DMS53 treated with DMSO at 0.1 percent for 48 hours (cell line): ENCODE data around the gene PHF13.

ENCODE experiments used
- DNase-seq: peaks from one replicate; lab custom pipeline; 2025; ENCODE audit not compliant: unreplicated experiment; lab: John Stamatoyannopoulos, UW

Gene PHF13

DNA sequence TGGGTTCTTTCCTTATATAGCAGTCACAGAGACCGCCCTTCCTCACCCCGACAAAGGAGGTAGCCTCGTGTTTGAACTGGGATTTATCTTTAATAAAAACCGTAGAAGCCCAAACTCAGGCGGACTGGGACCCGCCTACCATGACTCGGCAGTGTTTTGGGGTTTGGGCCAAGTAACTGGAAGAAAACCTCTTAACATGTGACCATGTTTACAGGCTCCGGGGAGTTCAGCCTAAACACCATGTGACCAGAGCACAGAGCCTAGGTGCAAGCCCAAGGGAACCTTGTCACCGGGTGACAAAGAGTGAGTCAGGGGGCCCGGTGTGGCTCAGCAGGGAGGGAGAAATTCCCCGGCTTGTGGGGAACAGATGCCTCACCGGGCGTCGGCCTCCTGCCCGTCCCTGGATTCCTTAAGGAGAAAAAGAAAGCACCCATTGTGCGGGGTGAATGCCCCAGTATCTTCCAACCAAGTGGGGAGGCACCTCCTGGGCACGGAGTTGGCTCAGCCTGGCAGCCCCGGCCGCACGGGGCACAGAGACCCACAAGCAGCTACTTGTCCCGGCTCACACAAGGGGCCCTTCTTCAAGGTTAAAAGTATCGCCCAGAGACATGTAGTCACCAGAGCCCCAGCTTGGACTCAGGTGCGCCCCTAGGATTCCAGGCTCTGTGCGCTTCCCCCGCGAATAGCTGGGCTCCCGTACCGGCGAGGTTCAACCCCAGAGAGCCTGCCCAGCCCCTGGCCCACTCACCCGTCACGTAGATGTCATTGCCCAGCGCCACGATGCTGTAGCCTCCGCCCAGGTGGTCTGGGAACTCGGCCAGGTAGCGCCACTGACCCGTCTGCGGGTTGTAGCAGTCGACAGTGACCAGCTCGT lies 12.2 kb upstream of the PHF13 start:
- peak; percentile 31 for DNase-seq

DNA sequence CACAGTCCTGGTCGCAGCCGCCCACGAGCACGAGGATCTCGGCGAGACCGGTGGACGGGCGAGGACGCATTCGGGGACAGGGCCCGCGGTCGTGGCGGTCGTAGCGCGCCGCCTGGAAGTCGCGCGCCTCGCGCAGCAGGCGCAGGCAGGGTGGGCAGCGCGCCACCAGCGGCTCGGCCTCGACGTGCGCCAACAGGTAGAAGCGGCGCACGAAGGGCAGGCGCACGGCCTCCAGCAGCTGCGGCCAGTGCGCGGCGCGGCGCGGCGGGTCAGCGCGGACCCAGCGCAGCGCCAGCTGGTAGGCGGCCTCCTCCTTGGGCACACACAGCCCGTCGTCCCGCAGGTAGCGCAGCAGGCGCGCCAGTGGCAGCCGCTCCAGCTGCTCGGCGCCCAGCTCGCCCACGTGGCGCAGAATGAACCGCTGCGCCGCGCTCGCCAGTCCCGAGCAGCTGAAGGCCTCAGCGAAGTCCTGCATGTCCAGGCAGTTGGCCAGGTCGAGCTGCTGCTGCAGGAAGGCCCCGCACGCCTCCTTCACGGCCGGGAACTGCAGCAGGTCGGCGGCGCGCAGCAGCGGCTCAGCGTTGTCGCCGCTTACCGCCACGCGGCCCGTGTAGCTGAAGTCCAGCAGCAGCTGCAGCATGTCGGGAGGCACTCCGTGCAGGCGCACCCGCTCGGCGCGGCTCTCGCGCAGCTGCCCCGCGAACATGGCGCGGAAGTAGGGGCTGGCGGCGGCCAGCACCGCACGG lies 11.4 kb upstream of the PHF13 start:
- peak; percentile 62 for DNase-seq

DNA sequence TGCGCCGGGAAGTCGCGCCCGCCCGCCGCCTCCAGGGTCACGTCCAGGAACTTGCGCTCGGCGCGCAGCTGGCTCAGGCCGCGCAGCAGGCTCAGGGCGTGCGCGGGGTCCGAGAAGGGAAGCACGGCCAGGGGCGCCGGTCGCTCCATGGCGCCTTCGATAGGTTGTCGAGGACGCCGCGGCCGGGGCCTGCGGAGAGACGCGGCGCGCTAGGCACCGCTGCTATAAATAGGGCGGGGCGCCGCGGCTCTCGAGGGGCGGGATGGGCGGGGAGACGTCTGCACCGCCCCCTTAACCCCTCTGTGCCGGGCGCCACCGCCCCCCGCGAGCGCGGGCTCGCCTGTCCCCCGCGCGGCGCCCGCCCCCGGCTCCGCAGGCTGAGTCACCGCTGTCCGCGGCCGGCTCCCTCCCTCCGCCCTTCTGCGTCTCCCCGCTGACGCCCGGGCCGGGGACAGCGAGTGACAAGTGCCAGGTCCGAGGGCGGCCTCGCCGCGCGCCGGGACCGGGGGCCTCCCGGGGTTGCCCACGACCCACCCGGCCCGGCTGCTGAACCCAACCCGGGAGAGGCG lies 10.8 kb upstream of the PHF13 start, which contains the start of gene KLHL21:
Gene KLHL21 (minus strand): TSS at position 201 of the 569 bp plus-strand sequence. CDS start 52 bp downstream, at position 149.
- DNase-seq = peak; percentile 70

DNA sequence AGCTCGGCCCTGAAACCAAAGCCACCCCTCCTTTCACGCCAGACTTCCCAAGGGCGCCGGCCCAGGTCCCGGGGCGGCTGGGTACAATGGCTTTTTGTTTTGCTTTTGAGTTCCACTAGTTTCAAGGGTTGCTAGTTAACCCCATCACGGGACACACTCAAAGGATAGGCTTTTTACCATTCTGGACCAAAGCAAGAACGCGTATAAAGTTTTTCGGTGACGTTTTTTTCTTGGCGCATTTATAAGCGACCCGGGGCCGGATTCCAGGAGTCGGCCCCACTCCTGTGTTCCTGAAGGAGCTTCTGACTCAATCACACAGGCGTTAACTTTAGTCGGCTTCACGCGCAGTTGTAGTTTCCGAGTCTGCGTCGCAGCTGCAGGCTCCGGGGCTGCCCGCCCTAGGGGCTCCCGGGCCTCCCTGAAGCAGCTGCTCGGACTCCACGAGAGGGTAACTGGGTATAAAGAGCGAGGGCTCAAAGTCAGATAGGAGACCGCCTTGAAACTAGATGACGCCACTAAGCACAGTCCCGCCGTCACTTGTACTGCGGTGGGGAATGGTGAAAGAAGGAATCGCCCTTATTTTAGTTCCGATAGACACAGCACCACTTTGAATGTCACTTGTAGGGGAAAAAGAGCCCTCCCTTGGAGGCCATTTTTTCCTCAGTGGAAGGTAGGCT lies 10.2 kb upstream of the PHF13 start:
- DNase-seq = peak; percentile 66

DNA sequence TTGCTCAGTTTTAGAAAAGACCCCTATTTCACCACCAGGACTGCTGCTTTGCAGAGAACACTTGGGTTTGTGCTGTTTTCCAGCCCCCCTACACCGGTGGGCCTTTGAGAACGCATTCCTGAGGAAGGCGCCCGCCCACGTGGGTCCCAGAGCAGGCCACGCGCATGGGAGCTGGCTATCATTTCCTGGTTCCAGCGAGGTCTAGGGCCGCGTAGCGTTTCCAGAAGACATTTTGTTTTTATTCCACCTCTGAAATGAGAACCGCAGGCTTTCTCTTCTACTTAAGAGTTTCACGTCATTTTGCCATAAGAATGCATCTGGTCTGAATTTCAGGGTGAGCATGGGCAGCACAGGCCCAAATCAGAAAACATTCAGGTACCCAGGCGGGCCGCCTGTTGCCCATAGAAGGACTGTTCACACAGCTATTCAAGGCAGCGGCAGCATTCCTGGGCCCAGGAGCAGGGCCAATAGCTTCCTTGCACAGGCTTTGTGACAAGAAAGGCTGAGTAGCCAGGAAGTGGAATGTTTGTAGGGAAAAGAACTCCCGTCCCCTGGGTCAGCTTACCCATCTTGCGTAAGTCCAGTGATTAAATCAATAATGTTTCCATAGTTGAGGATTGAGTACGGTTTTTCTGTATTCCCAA lies 9.5 kb upstream of the PHF13 start:
- DNase-seq = no peak

DNA sequence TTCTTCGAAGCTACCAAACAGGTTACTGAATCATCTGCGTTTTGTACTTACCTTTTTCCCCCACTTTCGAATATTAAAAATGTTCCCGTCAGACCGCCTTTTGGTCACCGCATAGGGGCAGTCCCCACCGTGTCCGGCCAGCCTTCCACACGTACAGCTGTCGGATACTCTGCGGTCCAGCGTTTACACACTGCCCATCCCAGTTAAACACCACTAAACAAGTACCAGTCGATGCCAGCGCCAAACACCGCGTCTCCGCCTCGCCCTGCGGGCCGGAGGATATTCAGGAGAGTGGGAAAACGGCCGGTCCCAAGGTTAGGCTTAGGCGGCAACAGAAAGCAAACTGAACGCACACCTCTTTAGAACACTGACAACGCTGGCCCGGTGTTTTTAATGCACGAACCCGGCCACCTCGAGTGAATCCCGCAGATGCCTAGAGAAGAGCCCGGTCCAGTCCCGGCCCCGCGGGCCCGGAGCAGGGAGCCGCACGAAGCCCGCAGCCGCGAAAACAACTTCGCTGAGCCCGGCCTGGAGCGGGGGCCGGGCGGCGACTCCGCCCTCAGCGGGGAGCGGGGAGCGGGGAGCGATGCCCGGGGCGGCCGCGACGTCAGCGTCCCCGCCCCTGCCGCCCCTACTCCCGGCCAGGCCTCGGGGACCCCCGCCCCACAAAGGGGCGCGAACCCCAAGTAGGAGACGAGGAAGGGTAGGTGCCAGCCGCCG lies 730 bp upstream of the PHF13 start:
- peak; percentile 50 for DNase-seq

DNA sequence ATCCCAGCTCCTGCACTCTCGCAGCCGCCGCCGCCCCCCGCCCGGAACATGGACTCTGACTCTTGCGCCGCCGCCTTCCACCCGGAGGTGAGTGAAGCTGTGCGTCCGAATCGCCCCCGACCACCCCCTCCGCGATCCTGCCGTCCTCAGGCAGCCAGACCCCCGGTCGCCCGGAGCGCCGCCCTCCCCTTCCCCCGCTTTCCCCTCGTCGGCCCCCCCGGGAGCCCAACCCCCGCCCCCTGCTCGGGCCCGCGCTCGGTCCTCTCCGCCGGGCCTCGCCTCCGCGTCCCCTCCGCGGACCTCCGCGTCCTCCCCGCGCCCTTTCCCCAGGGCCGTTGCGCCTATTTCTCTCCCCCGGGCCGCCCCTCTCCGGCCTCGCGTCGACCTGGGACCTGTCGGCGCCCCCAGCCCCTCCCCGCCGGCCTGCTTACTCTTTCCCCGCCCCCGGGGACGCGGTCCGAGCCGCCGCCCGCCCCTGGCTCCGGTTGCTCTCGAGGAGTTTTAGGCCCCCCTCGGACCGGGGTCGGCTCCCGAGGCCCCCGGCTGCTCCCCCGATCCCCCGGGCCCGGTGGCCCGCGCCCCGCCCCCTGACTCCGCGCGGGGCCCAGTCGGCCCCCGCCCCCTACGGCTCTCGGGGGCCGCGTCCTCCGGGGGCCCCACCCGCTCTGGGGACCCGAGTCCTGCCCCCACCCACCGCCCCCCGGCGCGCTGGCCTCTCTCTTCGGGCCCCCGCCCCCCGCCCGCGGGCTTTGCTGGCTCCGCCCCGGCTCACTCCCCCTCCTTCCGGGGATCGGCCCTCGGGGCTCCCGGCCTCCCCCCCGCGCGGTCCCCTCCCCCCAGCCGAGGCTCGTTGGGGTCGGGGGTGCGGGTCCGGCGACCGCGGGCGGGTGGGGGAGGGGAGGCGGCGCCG lies 743 bp downstream of the PHF13 start:
- no peak for DNase-seq

DNA sequence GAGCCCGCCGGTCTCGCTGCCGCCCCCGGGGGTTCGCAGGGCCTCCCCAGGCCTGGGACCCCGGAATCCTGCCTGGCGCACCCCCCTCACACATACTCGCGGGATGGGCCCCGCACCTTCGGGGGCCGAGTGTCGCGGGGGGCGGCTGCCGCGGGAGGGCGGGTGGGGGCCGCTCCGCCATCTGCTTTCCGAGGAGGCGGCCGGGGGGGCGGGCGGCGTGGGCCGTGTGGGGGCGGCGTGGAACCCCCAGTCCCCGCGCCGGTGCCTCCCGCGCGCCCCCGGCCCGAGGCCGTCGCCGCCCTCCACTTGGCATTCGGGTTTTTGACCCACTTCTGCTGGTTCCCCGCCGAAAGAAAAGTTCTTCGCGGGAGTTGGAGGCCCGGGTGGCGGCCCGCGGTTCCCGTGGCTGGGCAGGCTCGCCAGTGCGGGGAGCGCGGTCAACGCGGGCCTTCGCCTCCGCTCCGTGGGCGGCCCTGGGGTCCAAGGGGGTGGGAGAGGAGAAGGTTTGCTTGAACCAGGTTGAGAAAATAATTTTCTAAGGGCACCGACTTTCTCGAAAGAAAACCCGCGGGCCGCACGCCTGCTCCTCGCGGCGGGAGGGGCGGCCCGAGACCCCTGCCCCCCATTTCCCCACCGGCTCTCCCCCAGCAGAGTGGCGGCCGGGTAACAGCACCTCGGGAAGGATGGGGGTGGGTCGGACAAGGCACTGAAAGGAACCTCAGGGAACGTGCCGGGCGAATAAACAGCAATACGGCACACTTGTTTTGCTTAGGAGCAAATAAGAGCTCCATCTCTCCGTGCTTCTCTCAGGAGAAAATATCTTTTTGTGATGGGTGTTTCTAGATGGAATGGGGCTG lies 1.6 kb downstream of the PHF13 start:
- DNase-seq = no peak

DNA sequence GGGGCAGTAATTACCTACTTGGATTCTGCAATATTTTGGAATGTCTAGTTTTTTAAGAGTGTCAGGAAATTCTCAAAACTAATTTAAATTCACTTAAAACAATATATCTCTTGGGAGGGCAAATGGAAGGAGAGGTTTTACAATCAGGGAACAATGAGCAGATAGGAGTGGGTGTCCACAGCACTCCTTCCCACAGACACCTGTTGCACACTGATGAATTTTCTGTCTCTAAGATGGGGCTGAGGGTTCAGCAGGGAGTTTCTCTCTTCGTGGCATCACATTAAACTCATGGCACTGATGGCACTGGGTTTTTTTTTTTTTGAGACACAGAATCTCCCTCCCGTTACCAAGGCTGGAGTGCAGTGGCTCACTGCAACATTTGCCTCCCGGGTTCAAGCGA lies 5.5 kb downstream of the PHF13 start:
- DNase-seq = no peak

DNA sequence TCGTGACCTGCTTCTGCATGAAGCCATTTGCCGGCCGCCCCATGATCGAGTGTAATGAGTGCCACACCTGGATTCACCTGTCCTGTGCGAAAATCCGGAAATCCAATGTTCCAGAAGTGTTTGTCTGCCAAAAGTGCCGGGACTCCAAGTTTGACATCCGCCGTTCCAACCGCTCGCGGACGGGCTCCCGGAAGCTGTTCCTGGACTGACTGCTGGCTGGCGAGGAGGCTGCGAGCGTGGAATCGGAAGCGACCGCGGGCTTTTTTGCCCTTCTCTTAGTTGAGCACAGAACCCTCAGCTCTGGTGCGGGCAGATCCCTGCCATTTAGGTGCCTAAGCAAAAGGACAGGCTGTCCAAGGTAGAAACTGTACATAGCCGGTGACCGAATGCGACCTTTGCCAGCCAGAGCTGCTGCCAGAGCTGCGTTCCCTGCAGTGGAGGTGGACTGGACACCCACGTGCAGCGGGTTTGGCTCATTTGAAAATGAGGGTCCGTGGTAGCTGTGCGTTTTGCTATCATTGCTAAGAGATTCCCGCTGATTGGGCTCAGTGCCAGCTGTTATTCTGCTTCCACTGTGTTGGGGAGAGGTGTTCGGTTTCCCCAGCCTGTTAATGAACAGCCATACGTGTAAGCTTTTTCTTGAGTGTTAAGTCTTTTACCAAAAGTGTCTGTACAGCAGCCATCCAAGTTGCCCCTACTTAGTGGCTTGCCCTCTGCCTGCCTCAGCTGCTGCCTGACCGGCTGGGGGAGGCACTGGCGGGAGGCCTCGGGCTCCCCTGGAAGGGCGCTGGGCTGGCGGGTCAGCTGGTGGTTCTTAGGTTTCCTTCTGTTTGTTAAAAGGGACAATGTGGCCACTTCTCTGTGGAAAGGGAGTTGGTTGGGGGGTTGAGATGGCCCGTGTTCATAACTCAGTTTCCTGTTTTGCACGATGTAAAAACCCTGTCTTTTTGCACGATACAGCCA lies 8.2 kb downstream of the PHF13 start:
- DNase-seq = no peak

DNA sequence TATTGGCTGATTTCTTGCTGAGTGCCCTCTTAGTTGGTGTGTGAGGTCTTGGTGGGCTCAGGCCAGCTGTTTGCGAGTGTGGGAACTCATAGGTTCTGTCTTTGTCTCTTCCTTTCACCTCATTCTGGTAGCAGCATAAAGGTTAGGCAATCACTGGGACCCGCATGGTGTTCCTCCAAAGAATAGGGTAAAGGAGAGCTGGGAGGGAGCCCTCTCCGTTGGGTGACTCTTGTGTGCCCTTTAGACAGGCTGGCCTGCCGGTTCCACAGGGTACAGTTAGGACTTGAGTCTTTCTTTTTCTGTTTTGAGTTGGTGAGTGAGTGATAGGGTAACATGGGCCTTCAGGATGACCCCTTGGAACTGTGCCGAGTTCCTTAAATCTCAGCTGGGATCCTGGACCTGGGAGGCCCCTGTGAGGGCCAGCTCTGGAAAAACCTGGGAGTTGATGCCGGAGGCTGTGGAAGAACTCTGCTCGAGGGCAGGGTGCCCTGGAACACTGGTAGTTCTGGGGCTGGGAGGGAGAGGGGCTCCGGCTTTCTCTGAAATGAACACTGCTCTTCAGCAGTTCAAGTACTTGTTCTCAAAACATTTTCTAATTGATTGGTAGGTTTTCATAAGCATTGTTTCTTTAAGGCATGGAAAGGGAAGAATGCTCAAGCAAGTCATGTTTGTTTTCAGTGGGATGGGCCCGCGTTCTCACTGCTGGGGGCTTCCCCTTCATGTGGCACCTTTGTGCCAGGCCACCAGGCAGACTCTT lies 9.0 kb downstream of the PHF13 start:
- DNase-seq = no peak

DNA sequence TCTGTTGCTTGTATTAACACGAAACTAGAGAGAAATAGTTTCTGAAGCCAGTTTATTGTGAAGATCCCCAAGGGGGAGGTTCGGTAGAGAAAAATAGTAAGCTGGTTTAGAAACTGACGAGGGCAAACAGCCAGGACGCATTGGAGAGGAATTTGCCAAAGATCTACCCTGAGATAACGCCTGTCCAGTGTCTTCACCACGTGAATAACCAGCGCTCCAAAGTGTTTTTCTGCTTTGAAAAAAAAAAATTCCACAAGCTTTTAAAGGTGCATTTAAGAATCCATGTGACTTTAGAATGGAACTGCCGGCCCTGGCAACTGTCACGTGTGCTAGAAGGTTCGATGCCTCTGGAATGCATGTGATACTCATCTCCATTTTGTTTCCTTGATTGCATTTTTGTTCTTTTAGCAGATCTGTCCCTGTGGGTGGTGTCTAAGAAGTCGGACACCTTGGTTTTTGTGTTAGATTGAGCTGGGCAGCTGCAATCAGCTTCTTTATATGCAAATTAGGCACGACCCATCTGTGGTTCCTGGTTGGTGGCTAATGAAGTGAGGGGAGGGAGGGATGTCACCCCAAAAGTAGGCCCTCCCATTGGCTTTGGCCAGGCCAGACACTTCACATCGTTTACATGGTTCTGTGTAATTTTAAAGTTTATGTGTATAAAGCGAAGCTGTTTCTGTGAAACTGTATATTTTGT lies 9.9 kb downstream of the PHF13 start:
- no peak for DNase-seq

DNA sequence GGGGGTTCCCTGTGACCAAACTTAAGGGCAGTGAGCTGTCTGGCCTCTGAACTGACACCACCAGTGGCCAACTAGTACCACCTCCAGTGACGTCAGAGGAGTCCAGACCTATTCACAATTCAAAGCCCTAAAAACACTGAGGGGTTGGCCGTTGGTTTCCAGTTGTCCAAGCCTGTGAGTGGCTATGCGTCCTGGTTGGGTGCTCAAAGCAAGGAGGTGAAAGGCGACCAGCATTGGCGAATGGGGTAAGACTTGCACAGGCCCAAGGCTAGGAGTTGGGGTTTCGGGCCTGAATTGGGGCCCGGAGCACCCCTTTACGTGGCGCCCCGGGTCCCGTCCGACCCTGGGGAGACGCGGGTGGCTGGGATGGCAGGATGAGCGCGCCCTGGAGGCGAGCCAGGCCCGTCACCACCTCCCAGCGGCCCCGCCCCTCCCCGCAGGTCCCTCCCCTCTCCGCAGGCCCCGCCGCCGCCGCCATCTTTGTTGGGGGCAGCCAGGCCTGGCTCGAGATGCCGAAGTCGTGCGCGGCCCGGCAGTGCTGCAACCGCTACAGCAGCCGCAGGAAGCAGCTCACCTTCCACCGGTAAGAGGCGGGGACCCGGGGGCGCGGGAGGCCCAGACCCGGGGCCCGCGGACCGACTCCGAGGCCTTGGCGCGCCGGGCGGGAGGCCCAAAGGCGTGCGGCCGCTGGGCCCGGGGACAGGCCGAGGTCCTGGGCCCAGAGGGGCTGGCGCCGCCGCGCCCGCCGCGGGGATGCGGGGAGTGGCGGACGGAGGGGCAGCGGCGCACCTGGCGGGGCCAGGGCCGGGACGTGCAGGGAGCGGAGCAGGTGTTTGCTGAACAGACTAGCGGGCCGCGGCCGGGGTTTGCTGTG lies 11.4 kb downstream of the PHF13 start, which contains the start of gene THAP3:
Gene THAP3 (plus strand): TSS at position 159 of the 874 bp plus-strand sequence. CDS start 351 bp downstream, at position 510.
- peak; percentile 69 for DNase-seq

DNA sequence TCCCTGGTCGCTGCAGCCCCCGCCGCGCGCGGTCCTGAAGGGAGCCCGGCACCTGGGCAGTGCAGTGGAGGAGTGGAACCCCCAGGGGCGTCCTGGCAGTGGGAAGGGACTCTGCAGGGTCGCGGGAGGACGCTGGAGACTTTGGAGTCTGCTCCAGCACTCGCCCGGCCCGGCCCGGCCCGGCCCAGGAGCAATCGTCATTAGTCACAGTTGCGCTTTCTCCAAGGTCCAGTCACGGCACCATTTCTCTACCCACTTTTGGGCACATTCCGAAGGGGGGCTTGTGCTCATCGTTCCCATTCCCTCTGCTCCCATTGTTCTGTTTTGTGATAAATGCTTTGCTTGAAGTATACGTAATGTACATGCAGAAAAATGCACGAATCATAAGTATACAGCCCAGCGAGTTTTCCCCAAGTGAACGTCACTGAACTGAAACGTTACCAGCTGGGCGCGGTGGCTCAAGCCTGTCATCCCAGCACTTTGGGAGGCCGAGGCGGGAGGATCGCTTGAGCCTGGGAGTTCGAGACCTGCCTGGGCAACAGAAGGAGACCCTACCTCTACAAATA lies 12.1 kb downstream of the PHF13 start:
- DNase-seq = no peak
